Measurements from ENCODE around the gene ANKRD60. TPM values are rescaled to one million over a fixed set of nuclear protein-coding genes. Genes with fewer than 3 reads are reported as not detected.

Gene ANKRD60
- total RNA-seq, 3 donors from 2014 or later, result not detected

GRCh38 chr20:58238490-58238889 lies 10.0 kb upstream of the ANKRD60 start:
- Histone ChIP-seq H3K4me1 (ENCODE audit: low read depth) (peaks cover 3% of the 10 kb centered on the region), H3K4me3 (no peak overlapping the region), H3K36me3 (ENCODE audit: low read depth) (no peaks in the 10 kb centered on the region), H3K9me3 (no peaks in the 10 kb centered on the region)
- intact Hi-C loops (cut with DNase I, micrococcal nuclease), result loop anchor here (5.0 to 10.0 kb wide), 2 partner anchors 209 to 216 kb away; no protein-coding TSS in a partner anchor
- TF ChIP-seq CTCF (IDR thresholded peaks at IDR 0.05), result no peak
- no peak for ATAC-seq
- no peak for DNase-seq

GRCh38 chr20:58237318-58238132 lies 9.1 kb upstream of the ANKRD60 start:
- no peak for DNase-seq
- intact Hi-C loops (cut with DNase I, micrococcal nuclease), result loop anchor here (5.0 to 10.0 kb wide), 2 partner anchors 210 to 217 kb away; no protein-coding TSS in a partner anchor
- H3K36me3 ChIP-seq (ENCODE audit: low read depth), result no peaks in the 10 kb centered on the region

GRCh38 chr20:58236612-58237317 lies 8.3 kb upstream of the ANKRD60 start:
- Histone ChIP-seq H3K36me3 (ENCODE audit: low read depth) (no peaks in the 10 kb centered on the region), H3K4me3 (no peak overlapping the region), H3K4me1 (ENCODE audit: low read depth) (peaks cover 3% of the 10 kb centered on the region), H3K9me3 (no peaks in the 10 kb centered on the region)
- TF ChIP-seq CTCF (IDR thresholded peaks at IDR 0.05), result peak; percentile 92
- intact Hi-C loops (cut with DNase I, micrococcal nuclease), result loop anchor here (5.0 to 10.0 kb wide), 2 partner anchors 211 to 218 kb away; no protein-coding TSS in a partner anchor
- ATAC-seq (peak; percentile 97), DNase-seq (peak; percentile 73 to 87 (median 85))

More at GRCh38 chr20:58237318-58238132, 9.1 kb upstream of the ANKRD60 start:
- ATAC-seq, result no peak
- no peak for TF ChIP-seq CTCF (IDR thresholded peaks at IDR 0.05)
- no peaks in the 10 kb centered on the region for H3K9me3 ChIP-seq
- peaks cover 3% of the 10 kb centered on the region for H3K4me1 ChIP-seq (ENCODE audit: low read depth)
- H3K4me3 ChIP-seq, result no peak overlapping the region

- DNase-seq, result no peak
- Histone ChIP-seq H3K36me3 (ENCODE audit: low read depth) (no peaks in the 10 kb centered on the region), H3K4me3 (no peak overlapping the region), H3K9me3 (no peaks in the 10 kb centered on the region), H3K4me1 (ENCODE audit: low read depth) (peaks cover 3% of the 10 kb centered on the region)
- no peak for TF ChIP-seq CTCF (IDR thresholded peaks at IDR 0.05)
- intact Hi-C loops (cut with DNase I, micrococcal nuclease), result loop anchor here (5.0 to 10.0 kb wide), 2 partner anchors 212 to 220 kb away; no protein-coding TSS in a partner anchor
- no peak for ATAC-seq
These were observed 6.6 kb upstream of the ANKRD60 start for GRCh38 chr20:58235010-58235409.

- peak; percentile 36 for ATAC-seq
These were observed 5.6 kb upstream of the ANKRD60 start for GRCh38 chr20:58233881-58234528.

More at GRCh38 chr20:58233881-58234528, 5.6 kb upstream of the ANKRD60 start:
- no peak overlapping the region for H3K4me3 ChIP-seq
- H3K4me1 ChIP-seq (ENCODE audit: low read depth), result peaks cover 4% of the 10 kb centered on the region
- intact Hi-C loops (cut with DNase I, micrococcal nuclease), result loop anchor here in 1 of 2 donors (10.0 kb wide), 1 partner anchor 221 kb away; no protein-coding TSS in a partner anchor
- no peaks in the 10 kb centered on the region for H3K36me3 ChIP-seq (ENCODE audit: low read depth)
- peak in 2 of 3 donors; percentile 55 for DNase-seq
- no peaks in the 10 kb centered on the region for H3K9me3 ChIP-seq
- peak; percentile 56 for TF ChIP-seq CTCF (IDR thresholded peaks at IDR 0.05)

All from mucosa of descending colon (tissue), 3 donors.